Muscle of leg (tissue), 11 donors: Measurements from ENCODE around the gene TMIE. TPM values are rescaled to one million over a fixed set of nuclear protein-coding genes. Genes with fewer than 3 reads are reported as not detected.

ENCODE experiments used
- DNase-seq: peaks from one replicate; pipeline ENCODE4 v3.0.0; 2013
- H3K27ac ChIP-seq: one replicate; pipeline ENCODE4 v1.5.1; 2013; ENCODE audit warnings: mild to moderate bottlenecking, low read length, control low read depth
- H3K27me3 ChIP-seq: one replicate; pipeline ENCODE4 v1.6.1; 2013; ENCODE audit warnings: low read length; ENCODE audit not compliant: control insufficient read depth, insufficient read depth
- H3K36me3 ChIP-seq: one replicate; pipeline ENCODE4 v1.6.1; 2013; ENCODE audit warnings: low read length; ENCODE audit not compliant: control insufficient read depth, insufficient read depth
- H3K4me1 ChIP-seq: one replicate; pipeline ENCODE4 v1.6.1; 2013; ENCODE audit warnings: low read length; ENCODE audit not compliant: control insufficient read depth, insufficient read depth
- H3K4me3 ChIP-seq: one replicate; pipeline ENCODE4 v1.5.1; 2013; ENCODE audit warnings: low read length, control low read depth
- H3K9me3 ChIP-seq: replicated peaks from 2 replicates; pipeline ENCODE4 v1.6.1; 2013; ENCODE audit warnings: low read depth, low read length; ENCODE audit not compliant: control insufficient read depth
- WGBS: methylation state at CpG from one replicate; pipeline ENCODE4 v1.1.5; 2013; ENCODE audit warnings: missing lambda C conversion rate; ENCODE audit not compliant: insufficient coverage; 5-methylcytosine and 5-hydroxymethylcytosine counted together
- polyA plus RNA-seq, 8 donors: library from polyadenylated mRNA; unstranded; fragments of 120-200 nt; gene quantifications; one replicate each; pipeline versions ENCODE4 v1.2.1 to v1.2.3, GENCODE V29; 2013; ENCODE audit warnings: inconsistent platforms in 1 of 8, low replicate concordance in 1 of 8; ENCODE audit not compliant: insufficient read length in 8 of 8, insufficient read depth in 1 of 8
- total RNA-seq: library from RNA; stranded (reverse); fragments of 120-200 nt; gene quantifications from one replicate; pipeline ENCODE4 v1.2.4, GENCODE V29; 2013

TMIE gene
- total and polyA plus RNA-seq, 9 donors, result 0.32 to 1.0 (median 0.74) TPM

- Histone ChIP-seq H3K4me1 (peaks cover under 1% of the 10 kb centered on the region), H3K36me3 (no peaks in the 10 kb centered on the region), H3K27ac (no peak overlapping the region), H3K27me3 (peaks cover 4% of the 10 kb centered on the region), H3K9me3 (no peaks in the 10 kb centered on the region), H3K4me3 (no peak overlapping the region)
- 86% methylated on average over 9 of the region's 9 CpGs for WGBS
- no peak for DNase-seq
Measured at GRCh38 chr3:46685446-46685845, 15.7 kb upstream of the TMIE start.

- no CpG with 5 or more reads among the region's 5 CpGs for WGBS
- Histone ChIP-seq H3K27ac (no peak overlapping the region), H3K4me1 (peaks cover 40% of the 10 kb centered on the region)
Measured at GRCh38 chr3:46690798-46691197, 10.4 kb upstream of the TMIE start.

GRCh38 chr3:46692566-46692990 lies 8.6 kb upstream of the TMIE start:
- Histone ChIP-seq H3K36me3 (no peaks in the 10 kb centered on the region), H3K9me3 (no peaks in the 10 kb centered on the region), H3K4me1 (peaks cover 55% of the 10 kb centered on the region), H3K27me3 (peaks cover 21% of the 10 kb centered on the region), H3K27ac (no peak overlapping the region), H3K4me3 (peak overlapping the region; percentile 63)
- no peak for DNase-seq
- WGBS, result 59% methylated on average over 7 of the region's 11 CpGs

More at GRCh38 chr3:46690798-46691197, 10.4 kb upstream of the TMIE start:
- H3K9me3 ChIP-seq, result no peaks in the 10 kb centered on the region
- no peaks in the 10 kb centered on the region for H3K36me3 ChIP-seq
- H3K27me3 ChIP-seq, result peaks cover 21% of the 10 kb centered on the region
- H3K4me3 ChIP-seq, result no peak overlapping the region
- DNase-seq, result no peak

GRCh38 chr3:46693038-46693891 lies 7.9 kb upstream of the TMIE start, which contains the start of gene ALS2CL:
Gene ALS2CL, minus strand, starts transcription at chr3:46693679. Its CDS starts 4,239 bp downstream, at chr3:46689440.
- Histone ChIP-seq H3K4me3 (peak within 1 kb of the TSS; percentile 63), H3K9me3 (no peaks in the 10 kb centered on the region), H3K4me1 (peaks cover 55% of the 10 kb centered on the region), H3K27me3 (peaks cover 21% of the 10 kb centered on the region), H3K27ac (peak within 1 kb of the TSS; percentile 20), H3K36me3 (no peaks in the 10 kb centered on the region)
- WGBS, result 1% methylated on average over 43 of the region's 71 CpGs
- peak; percentile 31 for DNase-seq

GRCh38 chr3:46693892-46694226 lies 7.3 kb upstream of the TMIE start:
- DNase-seq, result no peak
- WGBS, result 15% methylated on average over 15 of the region's 30 CpGs
- Histone ChIP-seq H3K4me3 (peak overlapping the region; percentile 34), H3K27ac (no peak overlapping the region), H3K9me3 (no peaks in the 10 kb centered on the region), H3K36me3 (no peaks in the 10 kb centered on the region), H3K4me1 (peaks cover 55% of the 10 kb centered on the region), H3K27me3 (peaks cover 21% of the 10 kb centered on the region)

GRCh38 chr3:46694520-46694919 lies 6.7 kb upstream of the TMIE start:
- H3K4me1 ChIP-seq, result peaks cover 55% of the 10 kb centered on the region
- no peak for DNase-seq
- H3K4me3 ChIP-seq, result no peak overlapping the region
- WGBS, result 92% methylated on average over 3 of the region's 3 CpGs
- no peaks in the 10 kb centered on the region for H3K36me3 ChIP-seq
- peaks cover 21% of the 10 kb centered on the region for H3K27me3 ChIP-seq
- no peak overlapping the region for H3K27ac ChIP-seq
- no peaks in the 10 kb centered on the region for H3K9me3 ChIP-seq

- DNase-seq, result peak; percentile 84
- Histone ChIP-seq H3K4me1 (peaks cover 59% of the 10 kb centered on the region), H3K4me3 (no peak overlapping the region), H3K27me3 (peaks cover 21% of the 10 kb centered on the region), H3K27ac (peak overlapping the region; percentile 90), H3K9me3 (no peaks in the 10 kb centered on the region), H3K36me3 (no peaks in the 10 kb centered on the region)
- 45% methylated on average over 8 of the region's 11 CpGs for WGBS
Measured at GRCh38 chr3:46695177-46695961, 5.8 kb upstream of the TMIE start.

GRCh38 chr3:46695962-46696894 lies 5.0 kb upstream of the TMIE start:
- H3K27me3 ChIP-seq, result peaks cover 23% of the 10 kb centered on the region
- H3K4me3 ChIP-seq, result no peak overlapping the region
- no peaks in the 10 kb centered on the region for H3K36me3 ChIP-seq
- no peaks in the 10 kb centered on the region for H3K9me3 ChIP-seq
- H3K4me1 ChIP-seq, result peaks cover 59% of the 10 kb centered on the region
- 86% methylated on average over 4 of the region's 4 CpGs for WGBS
- peak; percentile 65 for DNase-seq
- peak overlapping the region; percentile 90 for H3K27ac ChIP-seq

- Histone ChIP-seq H3K36me3 (no peaks in the 10 kb centered on the region), H3K4me3 (no peak overlapping the region), H3K9me3 (no peaks in the 10 kb centered on the region), H3K27me3 (peaks cover 23% of the 10 kb centered on the region), H3K4me1 (peaks cover 46% of the 10 kb centered on the region), H3K27ac (no peak overlapping the region)
- WGBS, result 75% methylated on average over 6 of the region's 8 CpGs
- DNase-seq, result peak; percentile 49
Measured at GRCh38 chr3:46699676-46700523, 1.3 kb upstream of the TMIE start.
